Endothelial cell (in vitro differentiated cells): ENCODE measurements around the gene NCOA1. TPM values are rescaled to one million over a fixed set of nuclear protein-coding genes. Genes with fewer than 3 reads are reported as not detected.

Experiments used
- DNase-seq: peaks from one replicate; pipeline ENCODE4 v3.0.0; 2021; ENCODE audit warnings: low spot score
- H3K27ac Mint-ChIP-seq: one replicate; pipeline ENCODE4 v1.8.0; 2021; ENCODE audit warnings: mixed read lengths, inconsistent platforms; ENCODE audit not compliant: unreplicated experiment
- H3K27me3 Mint-ChIP-seq: one replicate; pipeline ENCODE4 v1.8.0; 2021; ENCODE audit warnings: mild to moderate bottlenecking, moderate library complexity, mixed read lengths, inconsistent platforms; ENCODE audit not compliant: unreplicated experiment
- H3K36me3 Mint-ChIP-seq: one replicate; pipeline ENCODE4 v1.8.0; 2021; ENCODE audit warnings: mild to moderate bottlenecking, low read depth, mixed read lengths, inconsistent platforms; ENCODE audit not compliant: unreplicated experiment
- H3K4me1 Mint-ChIP-seq: one replicate; pipeline ENCODE4 v1.8.0; 2021; ENCODE audit warnings: mild to moderate bottlenecking, mixed read lengths, inconsistent platforms; ENCODE audit not compliant: unreplicated experiment
- H3K4me3 Mint-ChIP-seq: one replicate; pipeline ENCODE4 v1.8.0; 2021; ENCODE audit warnings: mild to moderate bottlenecking, mixed read lengths, inconsistent platforms; ENCODE audit not compliant: unreplicated experiment
- H3K9me3 Mint-ChIP-seq: one replicate; pipeline ENCODE4 v1.8.0; 2021; ENCODE audit warnings: mixed read lengths, inconsistent platforms; ENCODE audit not compliant: unreplicated experiment
- CTCF ChIP-seq: fragments of 200-600 bp; sonication (generic); IDR thresholded peaks from one replicate; pipeline ENCODE4 v1.5.0; 2021; ENCODE audit warnings: antibody characterized with exemption; ENCODE audit not compliant: unreplicated experiment
- total RNA-seq: library from RNA; stranded (reverse); fragmentation: NEBNext Ultra II Directional; extraction: Animal tissue kit (Norgen Biotek cat#: 25700); gene quantifications from one replicate; pipeline ENCODE4 v1.2.1, GENCODE V29; 2021; ENCODE audit not compliant: unreplicated experiment

The NCOA1 gene
- total RNA-seq, 1 donor from 2014 or later = 47.4 TPM

- Mint-ChIP-seq H3K27me3 (peaks cover 2% of the 10 kb centered on the region), H3K4me1 (peaks cover 16% of the 10 kb centered on the region), H3K4me3 (no peak overlapping the region), H3K9me3 (no peaks in the 10 kb centered on the region), H3K36me3 (peaks cover 34% of the 10 kb centered on the region), H3K27ac (no peak overlapping the region)
- no peak for TF ChIP-seq CTCF
- DNase-seq = no peak
These were observed 275.6 kb downstream of the NCOA1 start for GRCh38 chr2:24766609-24767008.

DNA sequence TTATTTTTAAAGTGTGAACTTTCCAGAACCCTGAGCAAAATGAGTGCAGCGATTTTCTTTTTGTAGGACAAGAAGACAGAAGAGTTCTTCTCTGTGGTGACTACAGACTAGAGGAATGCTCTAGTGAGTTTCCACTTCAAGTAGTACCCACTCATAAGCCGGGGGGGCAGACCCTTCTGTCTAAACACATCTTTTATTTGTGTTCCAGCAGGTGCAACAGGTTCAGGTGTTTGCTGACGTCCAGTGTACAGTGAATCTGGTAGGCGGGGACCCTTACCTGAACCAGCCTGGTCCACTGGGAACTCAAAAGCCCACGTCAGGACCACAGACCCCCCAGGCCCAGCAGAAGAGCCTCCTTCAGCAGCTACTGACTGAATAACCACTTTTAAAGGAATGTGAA lies 277.0 kb downstream of the NCOA1 start:
- Mint-ChIP-seq H3K4me1 (peaks cover 16% of the 10 kb centered on the region), H3K36me3 (peaks cover 28% of the 10 kb centered on the region), H3K4me3 (no peak overlapping the region), H3K27me3 (peaks cover 2% of the 10 kb centered on the region), H3K9me3 (no peaks in the 10 kb centered on the region), H3K27ac (no peak overlapping the region)
- DNase-seq = no peak
- no peak for TF ChIP-seq CTCF

DNA sequence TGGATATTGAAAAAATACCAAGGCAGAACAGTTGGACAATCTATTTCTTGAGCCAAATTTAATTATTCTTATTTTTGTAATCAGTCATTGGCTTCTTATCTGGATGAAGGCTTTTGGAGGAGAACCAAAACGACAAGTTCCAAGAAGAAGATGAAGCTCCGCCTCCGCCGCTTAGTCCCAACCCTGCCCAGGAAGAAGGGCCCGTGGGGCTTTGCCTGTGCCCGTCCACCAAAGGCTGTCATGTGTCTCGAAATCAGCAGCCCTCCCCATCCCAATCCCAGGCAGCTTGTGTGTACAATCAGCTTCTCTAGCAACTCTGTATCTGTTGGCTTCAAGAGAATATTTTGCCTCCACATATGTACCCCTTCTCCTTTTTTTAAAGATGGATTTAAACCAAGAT lies 277.5 kb downstream of the NCOA1 start:
- no peak overlapping the region for H3K27ac Mint-ChIP-seq
- peaks cover 2% of the 10 kb centered on the region for H3K27me3 Mint-ChIP-seq
- H3K36me3 Mint-ChIP-seq = peaks cover 27% of the 10 kb centered on the region
- H3K9me3 Mint-ChIP-seq = no peaks in the 10 kb centered on the region
- DNase-seq = no peak
- no peak for TF ChIP-seq CTCF
- no peak overlapping the region for H3K4me3 Mint-ChIP-seq
- peaks cover 16% of the 10 kb centered on the region for H3K4me1 Mint-ChIP-seq

GRCh38 chr2:24771061-24771460 lies 280.0 kb downstream of the NCOA1 start:
- Mint-ChIP-seq H3K4me1 (peaks cover 16% of the 10 kb centered on the region), H3K36me3 (peaks cover 15% of the 10 kb centered on the region), H3K27ac (no peak overlapping the region), H3K4me3 (peak overlapping the region; percentile 54), H3K27me3 (no peaks in the 10 kb centered on the region), H3K9me3 (no peaks in the 10 kb centered on the region)
- no peak for TF ChIP-seq CTCF
- no peak for DNase-seq

DNA sequence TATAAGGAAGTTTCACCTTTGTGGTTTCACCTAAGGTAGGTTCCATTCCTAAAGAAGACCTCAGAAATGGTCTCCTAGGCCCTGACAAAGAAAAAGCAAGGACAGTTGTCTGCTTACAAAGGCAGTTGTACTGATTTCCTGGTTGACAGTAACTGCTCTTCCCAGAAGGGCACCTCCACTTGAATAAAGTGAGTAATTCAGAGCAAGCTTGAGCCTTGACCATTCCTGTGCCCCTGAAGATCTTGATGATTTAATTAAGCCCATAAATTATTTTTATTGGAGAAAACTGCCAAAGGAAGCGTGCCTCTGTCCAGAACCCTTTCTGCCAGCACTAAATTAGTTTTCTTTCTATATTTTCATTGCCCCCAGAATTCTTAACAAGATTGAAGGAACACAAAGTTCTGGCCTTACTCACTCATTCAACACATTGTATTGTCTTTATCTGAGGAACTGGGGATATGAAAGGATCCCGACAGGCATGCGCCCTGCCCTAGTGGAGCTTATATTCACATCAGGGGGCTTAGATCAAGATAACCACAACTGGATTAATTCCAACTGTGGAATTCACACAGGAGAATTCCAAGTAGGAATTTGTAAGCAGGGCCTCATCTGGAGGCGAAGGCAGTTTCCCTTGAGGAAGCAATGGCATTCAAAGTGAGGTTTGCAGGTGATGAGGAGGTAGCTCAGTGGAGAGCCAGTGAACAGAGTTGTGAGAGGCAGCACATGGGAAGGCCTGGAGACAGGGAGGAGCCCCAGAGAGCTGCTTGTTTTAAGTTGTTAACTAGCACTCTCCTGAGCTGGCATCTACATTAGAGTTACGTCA lies 280.9 kb downstream of the NCOA1 start:
- Mint-ChIP-seq H3K27me3 (peaks cover 3% of the 10 kb centered on the region), H3K4me3 (peak overlapping the region; percentile 42), H3K9me3 (no peaks in the 10 kb centered on the region), H3K27ac (peak overlapping the region; percentile 67), H3K4me1 (peaks cover 21% of the 10 kb centered on the region), H3K36me3 (peaks cover 8% of the 10 kb centered on the region)
- TF ChIP-seq CTCF = no peak
- DNase-seq = no peak
